SKM-1 (cell line): Measurements from ENCODE around the gene TMEM127.
"Not testable (repeated sequence)": the region's sequence is repeated elsewhere in the genome, so short reads cannot be mapped to it uniquely, and the experiment has no call there.

Source experiments
- DNase-seq: peaks from one replicate; lab custom pipeline; 2025; ENCODE audit not compliant: unreplicated experiment; lab: John Stamatoyannopoulos, UW

TMEM127 gene

GRCh38 chr2:96241900-96242611 lies 23.7 kb downstream of the TMEM127 start:
- DNase-seq = peak; percentile 77

GRCh38 chr2:96241227-96241626 lies 24.6 kb downstream of the TMEM127 start:
- DNase-seq = no peak

- no peak for DNase-seq
Observed at GRCh38 chr2:96240341-96241038, 25.3 kb downstream of the TMEM127 start.

- DNase-seq = no peak
Observed at GRCh38 chr2:96239745-96240264, 26.0 kb downstream of the TMEM127 start.

- no peak for DNase-seq
Observed at GRCh38 chr2:96239091-96239490, 26.7 kb downstream of the TMEM127 start.

GRCh38 chr2:96238266-96238665 lies 27.5 kb downstream of the TMEM127 start:
- no peak for DNase-seq

- DNase-seq = no peak
Observed at GRCh38 chr2:96236882-96237281, 28.9 kb downstream of the TMEM127 start.

- DNase-seq = no peak
Observed at GRCh38 chr2:96233880-96234316, 31.9 kb downstream of the TMEM127 start.

GRCh38 chr2:96233436-96233835 lies 32.4 kb downstream of the TMEM127 start:
- no peak for DNase-seq

GRCh38 chr2:96231316-96231715 lies 34.5 kb downstream of the TMEM127 start:
- no peak for DNase-seq

- DNase-seq = peak; percentile 55
Observed at GRCh38 chr2:96225016-96225533, 40.7 kb downstream of the TMEM127 start.

- DNase-seq = peak; percentile 66
Observed at GRCh38 chr2:96221106-96221505, 44.7 kb downstream of the TMEM127 start.

GRCh38 chr2:96219959-96220358 lies 45.8 kb downstream of the TMEM127 start:
- DNase-seq = not testable (repeated sequence)

GRCh38 chr2:96218508-96219131 lies 47.2 kb downstream of the TMEM127 start:
- DNase-seq = no peak

- no peak for DNase-seq
Observed at GRCh38 chr2:96214554-96214953, 51.2 kb downstream of the TMEM127 start.

- no peak for DNase-seq
Observed at GRCh38 chr2:96213379-96213778, 52.4 kb downstream of the TMEM127 start.

GRCh38 chr2:96212339-96212738 lies 53.5 kb downstream of the TMEM127 start:
- no peak for DNase-seq

GRCh38 chr2:96209729-96210085 lies 56.1 kb downstream of the TMEM127 start:
- DNase-seq = no peak

- DNase-seq = no peak
Observed at GRCh38 chr2:96209011-96209728, 56.6 kb downstream of the TMEM127 start.

GRCh38 chr2:96208143-96209010 lies 57.4 kb downstream of the TMEM127 start, which contains the start of gene STARD7:
TSS of gene STARD7 (minus strand) at chr2:96208827. CDS start at chr2:96208434, 393 bp downstream.
- DNase-seq = peak; percentile 87
